ENCODE results near the gene CNPY3. TPM values are rescaled to one million over a fixed set of nuclear protein-coding genes. Genes with fewer than 3 reads are reported as not detected.

The CNPY3 gene
- total RNA-seq, 1 donor from 2014 or later, result 23.7 TPM

DNA sequence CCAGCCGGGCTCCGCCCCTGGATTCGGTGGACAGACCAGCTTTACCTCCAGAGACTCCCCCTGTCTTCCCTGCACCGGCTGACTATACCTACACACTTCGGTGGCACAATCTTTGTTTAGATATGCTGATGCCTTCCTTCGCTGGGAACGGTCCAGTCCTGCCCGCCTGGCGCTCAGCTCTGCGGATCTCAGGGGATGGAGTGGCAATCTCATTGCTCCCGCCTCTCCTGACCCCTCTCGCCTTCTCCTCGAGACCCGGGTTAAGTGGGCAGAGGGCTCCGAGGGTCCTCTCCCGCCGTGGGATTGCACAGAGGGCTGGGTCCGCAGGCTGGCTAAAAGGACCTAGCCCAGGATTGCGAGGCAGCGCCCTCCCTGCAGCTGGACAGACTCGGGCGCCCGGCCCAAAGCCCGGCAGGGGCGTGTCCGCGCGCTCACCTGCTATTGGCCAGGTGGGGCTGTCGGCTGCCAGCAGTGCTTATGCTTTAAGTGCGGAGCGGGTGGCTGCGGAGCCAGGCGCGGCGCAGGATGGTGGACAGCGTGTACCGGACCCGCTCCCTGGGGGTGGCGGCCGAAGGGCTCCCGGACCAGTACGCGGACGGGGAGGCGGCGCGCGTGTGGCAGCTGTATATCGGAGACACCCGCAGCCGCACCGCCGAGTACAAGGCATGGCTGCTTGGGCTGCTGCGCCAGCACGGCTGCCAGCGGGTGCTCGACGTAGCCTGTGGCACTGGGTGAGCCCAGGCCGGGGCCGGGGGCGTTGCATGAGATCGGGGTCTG, 31.2 kb downstream of the CNPY3 start, which contains the start of gene GNMT:
GNMT (plus strand) TSS at position 512 of the 777 bp plus-strand sequence; CDS start at position 526, 14 bp downstream.
- DNase-seq, result peak; percentile 50

DNA sequence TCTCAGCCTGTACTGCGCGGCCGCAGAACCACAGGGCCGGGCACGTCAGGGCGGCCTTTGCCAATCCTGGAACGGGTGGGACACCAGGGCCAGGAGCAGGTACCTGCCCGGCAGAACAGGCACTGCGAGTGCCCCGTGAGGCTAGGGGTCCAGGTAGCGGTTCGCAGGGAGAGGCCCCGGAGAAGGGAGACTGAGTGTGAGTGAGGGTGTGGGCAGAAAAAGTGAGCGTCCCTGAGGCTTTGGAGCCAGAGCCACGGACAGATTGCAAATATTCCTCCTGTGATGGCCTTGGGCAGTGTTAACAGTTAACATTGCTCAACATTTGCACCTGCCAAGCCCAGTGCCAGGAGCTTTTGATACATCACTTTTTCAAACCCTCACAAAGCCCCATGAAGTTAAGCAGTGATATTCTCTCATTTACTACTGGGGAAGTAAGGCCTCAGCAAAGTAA, 31.8 kb downstream of the CNPY3 start:
- DNase-seq, result no peak

DNA sequence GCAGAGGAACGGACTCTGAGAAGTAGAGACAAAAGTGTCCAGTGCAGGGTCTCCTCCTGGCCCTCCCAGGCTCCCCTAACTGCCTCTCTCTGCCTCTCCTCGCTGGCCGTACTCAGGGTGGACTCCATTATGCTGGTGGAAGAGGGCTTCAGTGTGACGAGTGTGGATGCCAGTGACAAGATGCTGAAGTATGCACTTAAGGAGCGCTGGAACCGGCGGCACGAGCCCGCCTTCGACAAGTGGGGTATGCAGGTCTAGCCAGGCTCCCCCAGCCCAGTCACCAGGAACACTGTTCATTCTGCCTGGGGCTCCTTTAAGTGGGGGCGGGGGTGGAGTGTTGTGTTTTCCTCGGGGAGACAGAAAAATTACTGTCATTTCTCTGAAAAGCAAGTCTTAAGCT, 32.8 kb downstream of the CNPY3 start:
- no peak for DNase-seq

- no peak for DNase-seq
These were observed 33.4 kb downstream of the CNPY3 start for GRCh38 chr6:42962502-42963178.

- DNase-seq, result no peak
These were observed 34.0 kb downstream of the CNPY3 start for GRCh38 chr6:42963179-42963854.

DNA sequence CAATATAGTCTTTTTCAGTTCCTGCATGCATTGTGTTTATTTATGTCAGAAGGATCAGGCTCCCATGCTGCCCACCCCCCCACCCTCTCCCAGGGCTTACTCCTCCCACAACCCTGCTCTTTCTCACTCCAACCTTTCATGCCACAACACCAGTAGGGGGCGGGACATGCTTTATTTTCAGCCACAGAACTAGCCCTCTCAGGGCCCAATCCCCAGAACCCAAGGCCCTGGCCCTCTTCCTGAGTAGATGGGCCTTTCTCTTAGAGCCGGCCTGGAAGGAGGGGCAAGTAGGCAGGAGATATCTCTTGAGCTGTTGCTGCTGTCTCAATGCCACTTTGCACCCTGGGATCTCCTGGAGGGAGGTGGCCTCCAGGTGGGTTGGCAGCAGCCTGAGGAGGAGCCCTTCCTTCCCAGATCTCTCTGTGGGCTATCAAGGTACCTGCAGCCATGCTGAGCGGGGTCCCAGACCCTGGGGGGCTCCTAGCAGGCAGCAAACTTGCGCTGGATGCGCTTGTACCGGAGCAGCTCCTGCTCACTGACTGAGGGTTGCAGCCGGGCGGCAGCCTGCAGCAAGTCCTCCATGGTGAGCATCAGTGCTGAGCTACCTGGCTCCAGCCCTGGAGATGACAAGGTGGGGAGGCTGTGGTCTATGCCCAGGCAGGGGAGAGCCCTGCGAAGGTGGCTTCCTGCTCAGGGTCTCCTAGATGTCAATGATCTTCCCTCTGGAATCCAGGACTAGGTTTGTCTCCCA, 34.8 kb downstream of the CNPY3 start:
- DNase-seq, result peak; percentile 34

DNA sequence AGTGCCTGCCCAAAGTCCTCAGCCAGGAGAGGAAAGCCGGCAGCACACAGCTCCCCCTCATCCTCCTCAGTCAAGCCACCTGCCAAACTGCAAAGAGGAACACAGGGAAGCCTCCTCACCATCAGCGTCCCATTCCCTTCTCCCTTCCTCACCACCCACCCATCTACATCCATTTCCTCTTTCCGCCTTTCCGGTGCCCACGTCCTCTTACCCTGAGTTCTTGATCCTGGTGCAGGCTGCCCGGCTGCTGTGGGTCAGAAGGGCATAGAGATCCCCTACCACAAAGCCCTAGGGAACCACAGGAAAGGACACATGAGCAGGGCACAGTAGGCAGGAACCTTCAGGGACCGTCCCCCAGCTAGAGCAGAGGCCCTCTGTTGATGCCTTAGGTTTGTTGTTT, 37.3 kb downstream of the CNPY3 start:
- DNase-seq, result no peak

- DNase-seq, result no peak
These were observed 37.9 kb downstream of the CNPY3 start for GRCh38 chr6:42967228-42967627.

GRCh38 chr6:42968126-42968701, 38.9 kb downstream of the CNPY3 start:
- DNase-seq, result no peak

DNA sequence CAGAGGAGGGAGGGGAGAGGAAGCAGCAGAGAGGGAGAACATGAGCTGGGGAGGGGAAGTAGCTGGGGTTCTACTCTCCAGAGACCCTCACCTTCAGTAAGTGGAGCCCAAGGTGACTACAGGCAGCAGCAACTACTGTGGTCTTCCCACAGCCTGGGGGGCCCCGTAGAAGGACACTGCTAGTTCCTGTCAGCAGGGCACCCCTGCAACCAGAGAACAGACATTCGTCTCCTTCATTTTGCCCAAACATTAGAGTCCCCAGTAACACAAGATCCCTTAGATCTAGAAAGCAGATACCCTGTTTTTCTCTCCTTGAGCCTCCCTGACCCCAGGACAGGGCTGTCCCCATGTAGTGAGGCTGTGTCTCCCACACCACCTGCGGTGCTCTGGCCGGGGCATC, 39.5 kb downstream of the CNPY3 start:
- DNase-seq, result no peak

DNA sequence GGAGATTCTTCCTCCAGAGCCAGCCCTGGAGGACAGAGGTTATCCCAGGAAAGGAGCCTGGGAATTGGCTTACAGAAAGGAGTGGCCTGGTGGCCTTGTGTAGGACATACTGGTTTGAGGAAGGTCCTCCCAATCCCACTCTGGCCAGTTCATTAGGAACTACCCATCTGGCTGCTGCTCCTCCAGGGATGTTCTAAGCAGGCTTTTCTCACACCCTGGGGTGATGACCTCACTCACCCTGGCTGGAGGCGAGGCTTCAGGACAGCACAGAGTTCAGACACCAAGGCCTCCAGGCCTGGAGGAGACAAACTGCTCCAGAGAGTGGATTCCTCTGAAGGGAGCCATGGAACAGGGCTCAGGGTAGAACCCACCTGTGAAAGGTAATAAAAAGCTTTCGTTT, 40.2 kb downstream of the CNPY3 start:
- no peak for DNase-seq

DNA sequence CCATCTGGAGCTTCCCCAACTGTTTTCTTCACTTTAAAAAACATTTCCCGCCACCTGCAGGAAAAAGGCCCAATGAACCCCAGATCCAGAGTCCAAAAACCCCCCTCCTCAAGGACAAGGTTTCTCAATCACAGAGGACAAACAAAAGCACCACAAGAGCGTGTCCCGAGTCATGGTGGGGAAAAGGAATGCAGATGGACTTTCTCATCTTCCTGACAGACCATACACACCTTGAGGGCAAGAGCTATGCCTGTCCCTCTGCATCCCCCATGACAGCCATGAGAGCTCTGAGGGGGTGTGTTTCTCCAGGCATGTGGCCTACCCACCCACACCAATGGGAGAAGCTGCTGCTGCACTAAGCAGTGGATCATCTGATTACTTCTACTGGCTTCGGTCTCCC, 40.7 kb downstream of the CNPY3 start:
- DNase-seq, result no peak

GRCh38 chr6:42970871-42971612, 41.8 kb downstream of the CNPY3 start:
- DNase-seq, result no peak

DNA sequence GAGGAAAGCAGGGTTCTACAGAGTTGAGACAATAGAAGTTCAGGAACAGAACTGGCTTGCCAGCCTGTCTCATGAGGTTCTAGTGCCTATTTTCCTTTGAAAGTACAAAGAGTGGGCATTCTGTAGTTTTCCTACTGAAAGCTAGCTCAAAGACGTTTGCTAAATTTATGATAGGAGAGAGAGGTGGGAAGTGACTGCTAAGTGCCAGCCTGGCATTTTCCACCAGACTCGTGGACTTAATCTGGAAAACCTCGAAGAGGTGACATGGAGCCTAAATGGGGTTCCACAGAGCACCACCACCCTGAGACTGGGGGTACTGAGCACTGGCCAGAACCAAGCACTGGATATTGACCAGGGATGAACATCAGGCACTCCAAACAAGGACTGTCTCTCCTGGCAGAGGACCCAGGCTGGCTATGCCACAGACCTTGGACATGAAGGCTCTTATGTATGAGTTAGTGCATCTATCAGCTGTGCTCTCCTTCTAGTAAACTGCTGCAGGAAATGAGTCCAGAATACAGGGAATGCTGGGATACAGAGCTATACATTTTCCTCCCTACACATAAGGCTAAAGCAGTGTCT, 42.6 kb downstream of the CNPY3 start:
- no peak for DNase-seq

DNA sequence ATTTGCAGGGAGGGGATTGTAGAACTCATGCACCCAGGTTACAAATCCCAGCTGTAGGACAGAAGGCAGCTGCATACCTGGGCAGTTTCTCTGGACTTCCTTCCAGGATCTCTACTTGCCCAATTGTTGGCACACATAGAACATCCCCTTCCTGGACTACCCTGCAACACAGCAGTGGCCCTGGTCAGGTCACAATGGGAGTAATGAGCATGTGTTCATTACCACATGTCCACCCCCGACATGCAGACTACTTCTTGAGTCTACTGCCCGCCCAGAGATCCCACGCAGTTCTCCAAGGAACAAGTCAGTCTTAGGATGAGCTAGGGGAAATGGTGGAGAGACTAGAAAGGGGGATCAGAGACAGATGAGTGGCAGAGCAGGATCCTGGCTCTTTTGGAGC, 44.6 kb downstream of the CNPY3 start:
- no peak for DNase-seq

DNA sequence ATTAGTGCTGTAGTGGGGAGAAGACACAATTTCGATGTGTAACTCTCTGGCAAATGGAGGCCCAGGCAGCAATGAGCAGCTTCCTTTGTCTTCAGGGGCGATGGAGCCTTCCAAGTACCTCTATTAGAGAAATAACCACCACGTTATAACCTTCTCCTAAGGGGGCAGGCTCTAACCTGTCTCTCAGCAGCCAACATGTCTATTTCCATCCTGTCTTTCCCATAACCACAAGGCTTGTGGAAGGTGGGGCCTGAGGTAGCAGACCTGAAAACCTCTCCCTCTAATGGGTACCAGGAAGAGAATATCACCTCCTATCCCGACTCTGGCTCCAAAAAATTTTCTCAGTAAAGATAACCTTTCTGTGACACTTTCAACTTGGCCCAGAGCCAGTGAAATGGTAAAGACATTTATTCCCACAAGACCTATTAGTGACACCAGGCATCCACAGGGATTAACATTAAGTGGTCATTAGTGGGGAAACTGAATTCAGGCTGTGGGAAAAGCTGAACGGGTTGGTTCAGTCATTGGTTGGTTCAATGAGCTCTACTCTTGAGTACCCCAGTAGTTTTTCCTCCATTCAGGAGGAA, 45.7 kb downstream of the CNPY3 start:
- DNase-seq, result no peak

DNA sequence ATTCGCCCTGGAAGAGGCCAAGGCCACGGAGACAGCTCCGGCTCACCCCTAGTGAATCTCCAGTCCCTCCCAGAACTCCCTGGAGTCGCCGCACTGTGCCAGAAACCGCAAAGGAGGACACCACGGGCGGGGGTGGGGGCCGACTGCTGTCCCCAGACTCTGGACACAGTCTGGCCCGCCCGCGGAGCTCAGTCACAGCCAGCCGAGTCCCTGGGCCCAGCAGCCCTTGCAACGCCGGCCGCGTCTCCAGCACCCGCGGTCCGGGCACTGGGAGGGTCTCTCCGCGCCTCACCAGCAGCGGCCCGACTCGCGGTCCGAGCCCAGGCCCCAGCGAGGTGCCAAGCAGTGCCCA, 49.2 kb downstream of the CNPY3 start:
- DNase-seq, result no peak

DNA sequence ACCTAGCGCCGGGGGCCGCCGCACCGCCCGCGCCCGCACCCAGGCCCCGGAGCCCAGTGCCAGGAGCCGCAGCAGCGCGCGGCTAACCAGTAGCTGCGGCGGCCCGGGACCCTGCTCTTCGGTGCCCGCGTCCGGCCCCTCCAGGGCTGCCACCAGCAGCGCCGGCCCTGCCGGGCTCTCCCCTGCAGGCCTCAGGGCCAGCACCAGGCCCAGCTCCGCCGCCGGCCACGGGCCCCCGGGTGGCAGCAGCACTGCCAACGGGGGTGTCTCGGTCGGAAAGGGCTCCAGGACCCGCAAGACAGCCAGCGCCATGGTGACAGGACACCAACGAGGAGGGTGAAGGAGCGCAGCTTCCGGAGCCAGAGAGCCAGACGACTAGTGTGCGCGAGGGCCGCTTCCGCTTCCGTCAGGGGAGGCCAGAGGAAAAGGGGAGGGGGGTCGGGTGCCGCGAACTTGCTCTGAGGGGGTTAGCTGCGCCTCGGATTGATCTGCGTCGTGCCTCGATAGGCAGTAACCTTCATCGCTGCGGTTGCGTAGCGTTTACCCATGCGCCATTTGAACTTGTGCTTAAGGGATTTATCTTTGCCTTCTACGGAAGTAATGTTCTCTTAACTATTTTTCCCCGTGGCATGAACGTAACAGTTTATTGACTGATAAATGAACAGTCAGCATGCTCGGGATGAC, 49.7 kb downstream of the CNPY3 start, which contains the start of gene PEX6:
PEX6 (minus strand) TSS at position 343 of the 684 bp plus-strand sequence; CDS start at position 312, 31 bp downstream.
- DNase-seq, result peak; percentile 94

- no peak for DNase-seq
These were observed 50.4 kb downstream of the CNPY3 start for GRCh38 chr6:42979523-42980177.
